Loucy (cell line): Measurements from ENCODE around the gene DTNBP1.

ENCODE experiments used
- H2AFZ ChIP-seq: fragments of 200-600 bp; sonication (generic); 2 replicates; pipeline ENCODE4 v1.6.0; 2016; ENCODE audit warnings: antibody characterized with exemption, mild to moderate bottlenecking, low read length, moderate library complexity
- H3F3A ChIP-seq: fragments of 200-600 bp; 2 replicates; pipeline ENCODE4 v1.6.0; 2016; ENCODE audit warnings: antibody characterized with exemption, low read depth, mild to moderate bottlenecking
- H3K27me3 ChIP-seq: fragments of 200-600 bp; sonication (generic); 2 replicates; pipeline ENCODE4 v1.6.1; 2014; ENCODE audit warnings: low read length, mild to moderate bottlenecking; ENCODE audit not compliant: insufficient read depth, poor library complexity, severe bottlenecking
- H3K36me3 ChIP-seq: fragments of 200-600 bp; sonication (generic); 2 replicates; pipeline ENCODE4 v1.6.1; 2016; ENCODE audit warnings: low read length; ENCODE audit not compliant: insufficient read depth
- H3K4me1 ChIP-seq: fragments of 200-600 bp; sonication (generic); 2 replicates; pipeline ENCODE4 v1.5.1; 2014; ENCODE audit warnings: low read length, mild to moderate bottlenecking; ENCODE audit not compliant: insufficient read depth, poor library complexity, severe bottlenecking
- H3K4me2 ChIP-seq: fragments of 200-600 bp; sonication (generic); 2 replicates; pipeline ENCODE4 v1.6.0; 2014; ENCODE audit warnings: antibody characterized with exemption, low read length, low read depth, mild to moderate bottlenecking; ENCODE audit not compliant: poor library complexity, severe bottlenecking
- H3K4me3 ChIP-seq: fragments of 200-600 bp; sonication (generic); 2 replicates; pipeline ENCODE4 v1.5.1; 2014; ENCODE audit warnings: low read length, mild to moderate bottlenecking, mixed read lengths; ENCODE audit not compliant: poor library complexity, severe bottlenecking
- H3K79me2 ChIP-seq: fragments of 200-600 bp; sonication (generic); 2 replicates; pipeline ENCODE4 v1.6.1; 2014; ENCODE audit warnings: low read length; ENCODE audit not compliant: insufficient read depth
- H3K9ac ChIP-seq: fragments of 200-600 bp; sonication (generic); 2 replicates; pipeline ENCODE4 v1.6.0; 2014; ENCODE audit warnings: mild to moderate bottlenecking, low read depth, low read length, moderate library complexity; ENCODE audit not compliant: poor library complexity, severe bottlenecking
- H3K9me2 ChIP-seq: fragments of 200-600 bp; sonication (generic); replicated peaks from 2 replicates; pipeline ENCODE4 v1.6.1; 2016; ENCODE audit warnings: low read depth, low read length, mixed read lengths
- H3K9me3 ChIP-seq: fragments of 200-600 bp; sonication (generic); 2 replicates; pipeline ENCODE4 v1.6.1; 2014; ENCODE audit warnings: mild to moderate bottlenecking, antibody characterized with exemption, low read length, low read depth; ENCODE audit not compliant: insufficient read depth
- H4K20me1 ChIP-seq: fragments of 200-600 bp; sonication (generic); 2 replicates; pipeline ENCODE4 v1.6.0; 2014; ENCODE audit warnings: antibody characterized with exemption, low read length, mild to moderate bottlenecking; ENCODE audit not compliant: insufficient read depth, poor library complexity, severe bottlenecking
- EZH2phosphoT487 ChIP-seq: fragments of 200-600 bp; IDR thresholded peaks from 2 replicates; pipeline ENCODE4 v1.6.1; 2018; ENCODE audit warnings: antibody characterized with exemption, mild to moderate bottlenecking, moderate library complexity, borderline replicate concordance
- TF ChIP-seq, protein P1 (sequence below): fragments of 200-600 bp; sonication (generic); conservative IDR thresholded peaks from 2 replicates; pipeline ENCODE4 v1.5.1; 2014; ENCODE audit warnings: mild to moderate bottlenecking, antibody characterized with exemption, low read length

The DTNBP1 gene

DNA sequence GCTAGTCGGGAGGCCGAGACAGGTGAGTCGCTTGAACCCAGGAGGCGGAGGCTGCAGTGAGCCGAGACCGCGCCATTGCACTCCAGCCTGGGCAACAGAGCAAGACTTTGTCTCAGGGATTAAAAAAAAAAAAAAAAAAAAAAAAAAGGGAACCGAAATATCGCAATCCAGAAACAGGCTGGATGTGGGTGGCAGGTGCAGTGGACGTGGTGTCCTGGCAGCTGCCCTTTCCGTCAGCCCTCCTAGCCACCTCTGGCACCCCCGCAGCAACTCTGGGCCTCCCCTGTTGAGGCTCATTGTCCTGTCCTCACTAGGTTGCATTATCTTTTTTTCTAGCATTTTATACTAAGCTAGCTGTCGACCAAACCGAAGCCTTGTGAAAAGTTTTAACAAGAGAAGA lies 113.5 kb downstream of the DTNBP1 start:
- Histone ChIP-seq H3K4me2 (no peak overlapping the region), H3K4me1 (peaks cover 31% of the 10 kb centered on the region), H2AFZ (no peak overlapping the region), H3K4me3 (no peak overlapping the region), H3F3A (no peaks in the 10 kb centered on the region), H4K20me1 (no peaks in the 10 kb centered on the region), H3K27me3 (no peaks in the 10 kb centered on the region), H3K79me2 (peaks cover 24% of the 10 kb centered on the region), H3K36me3 (no peaks in the 10 kb centered on the region), H3K9me3 (no peaks in the 10 kb centered on the region), H3K9ac (no peak overlapping the region), H3K9me2 (no peaks in the 10 kb centered on the region)
- TF ChIP-seq, protein P1, sequence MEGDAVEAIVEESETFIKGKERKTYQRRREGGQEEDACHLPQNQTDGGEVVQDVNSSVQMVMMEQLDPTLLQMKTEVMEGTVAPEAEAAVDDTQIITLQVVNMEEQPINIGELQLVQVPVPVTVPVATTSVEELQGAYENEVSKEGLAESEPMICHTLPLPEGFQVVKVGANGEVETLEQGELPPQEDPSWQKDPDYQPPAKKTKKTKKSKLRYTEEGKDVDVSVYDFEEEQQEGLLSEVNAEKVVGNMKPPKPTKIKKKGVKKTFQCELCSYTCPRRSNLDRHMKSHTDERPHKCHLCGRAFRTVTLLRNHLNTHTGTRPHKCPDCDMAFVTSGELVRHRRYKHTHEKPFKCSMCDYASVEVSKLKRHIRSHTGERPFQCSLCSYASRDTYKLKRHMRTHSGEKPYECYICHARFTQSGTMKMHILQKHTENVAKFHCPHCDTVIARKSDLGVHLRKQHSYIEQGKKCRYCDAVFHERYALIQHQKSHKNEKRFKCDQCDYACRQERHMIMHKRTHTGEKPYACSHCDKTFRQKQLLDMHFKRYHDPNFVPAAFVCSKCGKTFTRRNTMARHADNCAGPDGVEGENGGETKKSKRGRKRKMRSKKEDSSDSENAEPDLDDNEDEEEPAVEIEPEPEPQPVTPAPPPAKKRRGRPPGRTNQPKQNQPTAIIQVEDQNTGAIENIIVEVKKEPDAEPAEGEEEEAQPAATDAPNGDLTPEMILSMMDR = no peak
- no peak for TF ChIP-seq EZH2phosphoT487

DNA sequence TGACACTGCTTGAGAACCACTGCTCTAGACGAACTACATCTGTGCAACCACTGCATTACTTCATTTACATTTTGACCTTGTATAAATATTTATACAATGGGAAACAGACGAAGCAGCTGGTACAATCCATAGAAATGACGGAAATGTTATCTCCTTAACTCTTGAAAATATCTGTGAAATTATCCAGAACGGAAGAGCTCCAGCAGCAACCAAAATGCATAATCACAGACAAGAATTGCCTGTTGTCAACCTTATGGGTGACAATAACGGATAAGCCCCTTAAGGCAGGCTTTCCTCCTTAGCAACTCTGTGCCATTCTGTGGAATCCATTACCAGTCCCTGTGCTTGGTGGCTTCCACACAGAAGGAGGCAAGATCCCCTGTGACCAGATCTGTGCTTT lies 115.4 kb downstream of the DTNBP1 start:
- H4K20me1 ChIP-seq = no peaks in the 10 kb centered on the region
- no peaks in the 10 kb centered on the region for H3K36me3 ChIP-seq
- no peak for TF ChIP-seq EZH2phosphoT487
- TF ChIP-seq, protein P1 = no peak
- H3K9me3 ChIP-seq = no peaks in the 10 kb centered on the region
- no peak overlapping the region for H3K4me3 ChIP-seq
- no peaks in the 10 kb centered on the region for H3K9me2 ChIP-seq
- H3K79me2 ChIP-seq = peaks cover 24% of the 10 kb centered on the region
- H3F3A ChIP-seq = no peaks in the 10 kb centered on the region
- no peak overlapping the region for H2AFZ ChIP-seq
- H3K4me1 ChIP-seq = peaks cover 23% of the 10 kb centered on the region
- H3K27me3 ChIP-seq = no peaks in the 10 kb centered on the region
- H3K9ac ChIP-seq = no peak overlapping the region
- no peak overlapping the region for H3K4me2 ChIP-seq

DNA sequence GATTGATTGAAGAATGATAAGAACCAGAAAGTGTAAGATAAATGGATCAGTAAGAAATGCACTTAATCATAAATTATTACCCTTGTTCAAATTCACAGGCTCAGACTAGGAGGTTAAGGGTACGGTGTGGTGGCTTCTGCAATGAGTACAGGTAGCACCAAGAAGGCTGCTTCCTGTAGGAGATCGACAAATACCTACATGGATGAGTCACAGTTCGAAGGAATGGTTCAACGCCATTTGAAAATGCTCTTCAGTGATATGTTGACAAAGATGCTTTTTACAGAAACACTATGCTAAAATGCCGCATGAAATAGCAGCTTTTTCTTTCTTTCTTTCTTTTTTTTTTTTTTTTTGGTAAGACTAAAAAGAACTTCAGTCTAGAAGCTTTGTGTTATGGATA lies 116.2 kb downstream of the DTNBP1 start:
- TF ChIP-seq, protein P1 = no peak
- no peak for TF ChIP-seq EZH2phosphoT487
- H3K4me3 ChIP-seq = no peak overlapping the region
- H3K36me3 ChIP-seq = no peaks in the 10 kb centered on the region
- H3K4me2 ChIP-seq = no peak overlapping the region
- H3K79me2 ChIP-seq = peaks cover 24% of the 10 kb centered on the region
- no peaks in the 10 kb centered on the region for H3F3A ChIP-seq
- no peak overlapping the region for H3K9ac ChIP-seq
- H3K27me3 ChIP-seq = no peaks in the 10 kb centered on the region
- H3K9me3 ChIP-seq = no peaks in the 10 kb centered on the region
- no peaks in the 10 kb centered on the region for H4K20me1 ChIP-seq
- no peaks in the 10 kb centered on the region for H3K9me2 ChIP-seq
- H3K4me1 ChIP-seq = peaks cover 15% of the 10 kb centered on the region
- H2AFZ ChIP-seq = no peak overlapping the region
